NCI-H146 treated with DMSO at 0.1 percent for 48 hours (cell line): Measurements from ENCODE around the gene SNX9.
"Not testable (repeated sequence)": the region's sequence is repeated elsewhere in the genome, so short reads cannot be mapped to it uniquely, and the experiment has no call there.

Source experiments
- DNase-seq: peaks from one replicate; lab custom pipeline; 2025; ENCODE audit not compliant: unreplicated experiment; lab: John Stamatoyannopoulos, UW

Gene SNX9

GRCh38 chr6:157853902-157854502, 31.0 kb downstream of the SNX9 start:
- no peak for DNase-seq

- DNase-seq, result no peak
Measured at GRCh38 chr6:157855325-157855724, 32.3 kb downstream of the SNX9 start.

- DNase-seq, result not testable (repeated sequence)
Measured at GRCh38 chr6:157855804-157856203, 32.8 kb downstream of the SNX9 start.

GRCh38 chr6:157858664-157859063, 35.6 kb downstream of the SNX9 start:
- DNase-seq, result not testable (repeated sequence)

GRCh38 chr6:157859775-157860504, 36.9 kb downstream of the SNX9 start:
- DNase-seq, result no peak

GRCh38 chr6:157860505-157860991, 37.5 kb downstream of the SNX9 start:
- no peak for DNase-seq

GRCh38 chr6:157861184-157861583, 38.1 kb downstream of the SNX9 start:
- no peak for DNase-seq

- no peak for DNase-seq
Measured at GRCh38 chr6:157861814-157862213, 38.8 kb downstream of the SNX9 start.

GRCh38 chr6:157862706-157863105, 39.7 kb downstream of the SNX9 start:
- DNase-seq, result no peak

- DNase-seq, result no peak
Measured at GRCh38 chr6:157864185-157864761, 41.2 kb downstream of the SNX9 start.

- DNase-seq, result peak; percentile 72
Measured at GRCh38 chr6:157865249-157865648, 42.2 kb downstream of the SNX9 start.

- no peak for DNase-seq
Measured at GRCh38 chr6:157867155-157867559, 44.1 kb downstream of the SNX9 start.

GRCh38 chr6:157867981-157868380, 44.9 kb downstream of the SNX9 start:
- no peak for DNase-seq

GRCh38 chr6:157868835-157869234, 45.8 kb downstream of the SNX9 start:
- DNase-seq, result no peak

- DNase-seq, result no peak
Measured at GRCh38 chr6:157869673-157870302, 46.7 kb downstream of the SNX9 start.

- DNase-seq, result peak; percentile 45
Measured at GRCh38 chr6:157873735-157874344, 50.8 kb downstream of the SNX9 start.

GRCh38 chr6:157877149-157877548, 54.1 kb downstream of the SNX9 start:
- DNase-seq, result no peak

- no peak for DNase-seq
Measured at GRCh38 chr6:157877573-157878438, 54.8 kb downstream of the SNX9 start.

- DNase-seq, result no peak
Measured at GRCh38 chr6:157879034-157879872, 56.2 kb downstream of the SNX9 start.

- DNase-seq, result no peak
Measured at GRCh38 chr6:157879873-157880254, 56.8 kb downstream of the SNX9 start.
